Measurements from ENCODE around the gene PFKFB3. TPM values are rescaled to one million over a fixed set of nuclear protein-coding genes. Genes with fewer than 3 reads are reported as not detected.
A peak's percentile ranks its signal among the peaks of the same experiment; 100 is the strongest.

PFKFB3 gene
- polyA plus RNA-seq, 3 donors = 12.2 to 101 (median 15.8) TPM

- Histone ChIP-seq H3K27ac (ENCODE audit: low read depth in 1 of 2, low read length in 2 of 2) (no peak overlapping the region), H3K9me3 (replicated peaks in 1 of 2; ENCODE audit: control insufficient read depth in 1 of 2, insufficient read depth in 1 of 2, low read length in 2 of 2) (no peaks in the 10 kb centered on the region), H3K4me2 (replicated peaks; ENCODE audit: extremely low read depth, low read length, poor library complexity, severe bottlenecking) (no peak overlapping the region), H4K20me1 (ENCODE audit: insufficient read depth, low read length) (peaks cover 98% of the 10 kb centered on the region), H3K9ac (ENCODE audit: insufficient read depth, low read length, poor library complexity, severe bottlenecking) (no peak overlapping the region), H3K79me2 (ENCODE audit: insufficient read depth, low read length) (peaks cover 77% of the 10 kb centered on the region), H3K27me3 (ENCODE audit: control insufficient read depth in 2 of 2, insufficient read depth in 2 of 2, low read length in 2 of 2) (no peaks in the 10 kb centered on the region), H3K4me1 (ENCODE audit: control insufficient read depth in 1 of 2, insufficient read depth in 2 of 2, low read length in 2 of 2) (peaks cover 26 to 40% of the 10 kb centered on the region in 2 donors), H3K4me3 (replicated peaks in 1 of 3; ENCODE audit: low read depth in 2 of 3, low read length in 3 of 3) (no peak overlapping the region), H3K36me3 (replicated peaks in 1 of 2; ENCODE audit: control insufficient read depth in 1 of 2, insufficient read depth in 2 of 2, low read length in 2 of 2) (peaks cover 0 to 14% of the 10 kb centered on the region in 2 donors), H2AFZ (ENCODE audit: insufficient read depth, low read depth, low read length, poor library complexity, severe bottlenecking) (no peak overlapping the region)
- Mint-ChIP-seq H3K27me3 (ENCODE audit: low read depth in 3 of 3) (peaks cover 1 to 4% (median 3%) of the 10 kb centered on the region in 3 donors), H3K9me3 (no peaks in the 10 kb centered on the region), H3K4me1 (peaks cover 48% of the 10 kb centered on the region), H3K36me3 (peaks cover 45 to 47% of the 10 kb centered on the region in 2 donors), H3K27ac (peak overlapping the region in 3 of 7 donors; percentile 22 to 83 (median 22)), H3K4me3 (no peak overlapping the region)
- no peak for DNase-seq
- TF ChIP-seq CTCF (IDR thresholded peaks at IDR 0.05) = no peak
- intact Hi-C loops (cut with micrococcal nuclease) = no loop called here
- 94% methylated on average over 12 of the region's 16 CpGs for WGBS (ENCODE audit: insufficient coverage)
Observed at GRCh38 chr10:6175329-6176055, 27.2 kb upstream of the PFKFB3 start.

- no peak overlapping the region for H3K4me3 ChIP-seq (replicated peaks in 1 of 3; ENCODE audit: low read depth in 2 of 3, low read length in 3 of 3)
- H3K36me3 ChIP-seq (replicated peaks in 1 of 2; ENCODE audit: control insufficient read depth in 1 of 2, insufficient read depth in 2 of 2, low read length in 2 of 2) = peaks cover 0 to 14% of the 10 kb centered on the region in 2 donors
- H4K20me1 ChIP-seq (ENCODE audit: insufficient read depth, low read length) = peaks cover 97% of the 10 kb centered on the region
- intact Hi-C loops (cut with micrococcal nuclease) = no loop called here
- peaks cover 43 to 50% of the 10 kb centered on the region in 2 donors for H3K36me3 Mint-ChIP-seq
- H2AFZ ChIP-seq (ENCODE audit: insufficient read depth, low read depth, low read length, poor library complexity, severe bottlenecking) = no peak overlapping the region
- H3K4me3 Mint-ChIP-seq = no peak overlapping the region
- TF ChIP-seq CTCF (IDR thresholded peaks at IDR 0.05) = no peak
- H3K79me2 ChIP-seq (ENCODE audit: insufficient read depth, low read length) = peaks cover 73% of the 10 kb centered on the region
- peaks cover 37% of the 10 kb centered on the region for H3K4me1 Mint-ChIP-seq
- peak in 1 of 3 donors; percentile 46 for DNase-seq
- no peak overlapping the region for H3K9ac ChIP-seq (ENCODE audit: insufficient read depth, low read length, poor library complexity, severe bottlenecking)
- peak overlapping the region in 1 of 2 donors; percentile 56 for H3K27ac ChIP-seq (ENCODE audit: low read depth in 1 of 2, low read length in 2 of 2)
- peaks cover 13 to 28% of the 10 kb centered on the region in 2 donors for H3K4me1 ChIP-seq (ENCODE audit: control insufficient read depth in 1 of 2, insufficient read depth in 2 of 2, low read length in 2 of 2)
- no peaks in the 10 kb centered on the region for H3K27me3 ChIP-seq (ENCODE audit: control insufficient read depth in 2 of 2, insufficient read depth in 2 of 2, low read length in 2 of 2)
- H3K4me2 ChIP-seq (replicated peaks; ENCODE audit: extremely low read depth, low read length, poor library complexity, severe bottlenecking) = no peak overlapping the region
- no peaks in the 10 kb centered on the region for H3K9me3 ChIP-seq (replicated peaks in 1 of 2; ENCODE audit: control insufficient read depth in 1 of 2, insufficient read depth in 1 of 2, low read length in 2 of 2)
- no peaks in the 10 kb centered on the region for H3K9me3 Mint-ChIP-seq
- H3K27ac Mint-ChIP-seq = peak overlapping the region in 6 of 7 donors; percentile 4 to 83 (median 65)
- peaks cover 1 to 3% (median 2%) of the 10 kb centered on the region in 3 donors for H3K27me3 Mint-ChIP-seq (ENCODE audit: low read depth in 3 of 3)
- WGBS (ENCODE audit: insufficient coverage) = 13% methylated on average over 7 of the region's 8 CpGs
Observed at GRCh38 chr10:6176691-6177231, 26.0 kb upstream of the PFKFB3 start.
